GM23338 (cell line): ENCODE data around the gene EPO. TPM values are rescaled to one million over a fixed set of nuclear protein-coding genes. Genes with fewer than 3 reads are reported as not detected.

Experiments used
- ATAC-seq: fragments of 200-7000 bp; cut with Tn5 transposase; 3 replicates; pipeline ENCODE4 v1.9.1; 2020
- DNase-seq: peaks from one replicate; pipeline ENCODE4 v3.0.0-alpha.2; 2015; ENCODE audit warnings: low spot score
- H2AFZ ChIP-seq: fragments of 200-600 bp; sonication (generic); 2 replicates; pipeline ENCODE4 v1.8.0; 2016; ENCODE audit warnings: antibody characterized with exemption, mild to moderate bottlenecking, moderate library complexity
- H3F3A ChIP-seq: fragments of 200-600 bp; sonication (generic); replicated peaks from 2 replicates; pipeline ENCODE4 v1.8.0; 2017; ENCODE audit warnings: antibody characterized with exemption, mixed run types, low read depth
- H3K27ac ChIP-seq: fragments of 200-600 bp; sonication (generic); 2 replicates; pipeline ENCODE4 v1.6.1; 2016; ENCODE audit warnings: low read depth
- H3K27me3 ChIP-seq: fragments of 200-600 bp; sonication (generic); 2 replicates; pipeline ENCODE4 v1.8.0; 2016; ENCODE audit warnings: mild to moderate bottlenecking, mixed run types, moderate library complexity; ENCODE audit not compliant: insufficient read depth
- H3K36me3 ChIP-seq: fragments of 200-600 bp; sonication (generic); 2 replicates; pipeline ENCODE4 v1.8.0; 2016; ENCODE audit warnings: mild to moderate bottlenecking; ENCODE audit not compliant: insufficient read depth
- H3K4me1 ChIP-seq: fragments of 200-600 bp; sonication (generic); 2 replicates; pipeline ENCODE4 v1.8.0; 2016; ENCODE audit warnings: mild to moderate bottlenecking, moderate library complexity; ENCODE audit not compliant: insufficient read depth
- H3K4me2 ChIP-seq: fragments of 200-600 bp; sonication (generic); 2 replicates; pipeline ENCODE4 v1.7.1; 2017; ENCODE audit warnings: mixed run types
- H3K4me3 ChIP-seq: fragments of 200-600 bp; sonication (generic); 2 replicates; pipeline ENCODE4 v1.6.1; 2016; ENCODE audit warnings: mixed run types
- H3K79me2 ChIP-seq: fragments of 200-600 bp; sonication (generic); replicated peaks from 2 replicates; pipeline ENCODE4 v1.8.0; 2017; ENCODE audit warnings: mild to moderate bottlenecking; ENCODE audit not compliant: insufficient read depth
- H3K9me2 ChIP-seq: fragments of 200-600 bp; sonication (generic); 2 replicates; pipeline ENCODE4 v1.8.0; 2017; ENCODE audit not compliant: insufficient read depth
- H4K20me1 ChIP-seq: fragments of 200-600 bp; sonication (generic); replicated peaks from 2 replicates; pipeline ENCODE4 v1.8.0; 2017; ENCODE audit warnings: mild to moderate bottlenecking; ENCODE audit not compliant: insufficient read depth
- H3K27ac Mint-ChIP-seq: 2 replicates; pipeline ENCODE4 v1.8.0; 2020; ENCODE audit warnings: inconsistent platforms, mild to moderate bottlenecking, moderate library complexity, mixed read lengths
- H3K27me3 Mint-ChIP-seq: 3 replicates; pipeline ENCODE4 v1.8.0; 2022; ENCODE audit warnings: low read depth, mild to moderate bottlenecking, moderate library complexity, mixed read lengths, inconsistent platforms; ENCODE audit not compliant: insufficient read depth, poor library complexity
- H3K36me3 Mint-ChIP-seq: 3 replicates; pipeline ENCODE4 v1.8.0; 2021; ENCODE audit warnings: low read depth, mild to moderate bottlenecking, inconsistent platforms, moderate library complexity, mixed read lengths
- H3K4me1 Mint-ChIP-seq: 3 replicates; pipeline ENCODE4 v1.8.0; 2020; ENCODE audit warnings: mild to moderate bottlenecking, inconsistent platforms, mixed read lengths
- H3K4me3 Mint-ChIP-seq: 3 replicates; pipeline ENCODE4 v1.8.0; 2021; ENCODE audit warnings: moderate library complexity, mild to moderate bottlenecking, inconsistent platforms, mixed read lengths
- H3K9me3 Mint-ChIP-seq: 3 replicates; pipeline ENCODE4 v1.8.0; 2020; ENCODE audit warnings: moderate library complexity, mild to moderate bottlenecking, inconsistent platforms, mixed read lengths
- CREB1 ChIP-seq: fragments of 250-450 bp; sonication (Bioruptor Pico); IDR thresholded peaks from 2 replicates; pipeline ENCODE4 v1.5.0; 2020; ENCODE audit warnings: low read depth, mild to moderate bottlenecking, moderate library complexity
- CTCF ChIP-seq, 2 experiments: fragments of 200-600 bp in 1 of 2; sonication (generic) in 1 of 2; conservative IDR thresholded peaks; 2 replicates each; pipeline versions ENCODE4 v1.5.1 to v1.6.1; 2016 to 2017; ENCODE audit warnings: antibody characterized with exemption in 2 of 2, low read depth in 2 of 2, mild to moderate bottlenecking in 2 of 2, moderate library complexity in 1 of 2
- ETS1 ChIP-seq: IDR thresholded peaks from 2 replicates; pipeline ENCODE4 v1.6.1; 2016; ENCODE audit warnings: antibody characterized with exemption
- NANOG ChIP-seq: IDR thresholded peaks from 2 replicates; pipeline ENCODE4 v1.6.1; 2016; ENCODE audit warnings: antibody characterized with exemption, borderline replicate concordance
- REST ChIP-seq: IDR thresholded peaks from one replicate; pipeline ENCODE4 v1.6.1; 2018; ENCODE audit warnings: antibody characterized with exemption; ENCODE audit not compliant: unreplicated experiment
- STAT1 ChIP-seq: IDR thresholded peaks from one replicate; pipeline ENCODE4 v1.6.1; 2016; ENCODE audit warnings: antibody characterized with exemption; ENCODE audit not compliant: unreplicated experiment
- ZNF331 ChIP-seq: fragments of 250-450 bp; sonication (Bioruptor Pico); IDR thresholded peaks from 2 replicates; pipeline ENCODE4 v1.5.0; 2020; ENCODE audit warnings: low read depth, mild to moderate bottlenecking, moderate library complexity
- ZNF462 ChIP-seq: fragments of 250-450 bp; sonication (Bioruptor Pico); IDR thresholded peaks from 2 replicates; pipeline ENCODE4 v1.5.0; 2020; ENCODE audit warnings: mild to moderate bottlenecking, moderate library complexity
- polyA plus RNA-seq: library from polyadenylated mRNA; unstranded; fragments of >200 nt; fragmentation: Nextera tagmentation; extraction: Ambion mirVana; gene quantifications from 2 replicates; pipeline ENCODE4 v1.2.1, GENCODE V29; 2016
- total RNA-seq: library from RNA; depleted of rRNA; stranded (reverse); fragments of >200 nt; shearing (Covaris generic); gene quantifications from 2 replicates; pipeline ENCODE4 v1.2.3, GENCODE V29; 2014

EPO gene
- total and polyA plus RNA-seq, 2 experiments from 2014 or later, result 1.0 TPM; not detected in 1

GRCh38 chr7:100745184-100745583, 24.9 kb downstream of the EPO start (continued):
- no peak for TF ChIP-seq ZNF462 (CRISPR knock-in tag)
- TF ChIP-seq CREB1, result peak; percentile 63

GRCh38 chr7:100752994-100753393, 32.7 kb downstream of the EPO start:
- no peak overlapping the region for H3K4me2 ChIP-seq
- H3K27ac Mint-ChIP-seq, result no peak overlapping the region
- H3K36me3 ChIP-seq, result no peaks in the 10 kb centered on the region
- TF ChIP-seq CREB1 (no peak), CTCF (conservative IDR thresholded peaks at IDR 0.05; ENCODE audit: low read depth in 2 of 2) (no peak), ZNF331 (no peak), REST (no peak), NANOG (no peak), STAT1 (no peak), ETS1 (no peak)

More at GRCh38 chr7:100752994-100753393, 32.7 kb downstream of the EPO start:
- H3K4me3 Mint-ChIP-seq, result no peak overlapping the region; the same call in 2 of the 3 replicates
- H3K27me3 Mint-ChIP-seq, result peaks cover 19% of the 10 kb centered on the region
- no peaks in the 10 kb centered on the region for H3K36me3 Mint-ChIP-seq
- DNase-seq, result no peak
- Histone ChIP-seq H3K9me2 (no peaks in the 10 kb centered on the region), H3K27me3 (no peaks in the 10 kb centered on the region), H3K27ac (no peak overlapping the region), H4K20me1 (no peaks in the 10 kb centered on the region), H3K79me2 (no peaks in the 10 kb centered on the region), H2AFZ (no peak overlapping the region), H3K4me3 (no peak overlapping the region), H3K4me1 (no peaks in the 10 kb centered on the region), H3F3A (no peaks in the 10 kb centered on the region)
- no peak for ATAC-seq
- peaks cover 4% of the 10 kb centered on the region for H3K4me1 Mint-ChIP-seq
- H3K9me3 Mint-ChIP-seq, result no peaks in the 10 kb centered on the region
